OCI-LY7 (cell line): Measurements from ENCODE around the gene RBM44.

Experiments
- EZH2phosphoT487 ChIP-seq: fragments of 200-600 bp; sonication (generic); IDR thresholded peaks from 2 replicates; pipeline ENCODE4 v1.6.1; 2018; ENCODE audit warnings: low read depth, borderline replicate concordance, mild to moderate bottlenecking, mixed run types, antibody characterized with exemption, low read length, moderate library complexity, mixed read lengths
- TF ChIP-seq, protein P1 (sequence below): fragments of 200-600 bp; sonication (generic); conservative IDR thresholded peaks from 2 replicates; pipeline ENCODE4 v1.5.1; 2014; ENCODE audit warnings: mild to moderate bottlenecking, antibody characterized with exemption, low read length, moderate library complexity, mixed read lengths

GRCh38 chr2:237888389-237888788, 89.8 kb downstream of the RBM44 start:
- TF ChIP-seq, protein P1, sequence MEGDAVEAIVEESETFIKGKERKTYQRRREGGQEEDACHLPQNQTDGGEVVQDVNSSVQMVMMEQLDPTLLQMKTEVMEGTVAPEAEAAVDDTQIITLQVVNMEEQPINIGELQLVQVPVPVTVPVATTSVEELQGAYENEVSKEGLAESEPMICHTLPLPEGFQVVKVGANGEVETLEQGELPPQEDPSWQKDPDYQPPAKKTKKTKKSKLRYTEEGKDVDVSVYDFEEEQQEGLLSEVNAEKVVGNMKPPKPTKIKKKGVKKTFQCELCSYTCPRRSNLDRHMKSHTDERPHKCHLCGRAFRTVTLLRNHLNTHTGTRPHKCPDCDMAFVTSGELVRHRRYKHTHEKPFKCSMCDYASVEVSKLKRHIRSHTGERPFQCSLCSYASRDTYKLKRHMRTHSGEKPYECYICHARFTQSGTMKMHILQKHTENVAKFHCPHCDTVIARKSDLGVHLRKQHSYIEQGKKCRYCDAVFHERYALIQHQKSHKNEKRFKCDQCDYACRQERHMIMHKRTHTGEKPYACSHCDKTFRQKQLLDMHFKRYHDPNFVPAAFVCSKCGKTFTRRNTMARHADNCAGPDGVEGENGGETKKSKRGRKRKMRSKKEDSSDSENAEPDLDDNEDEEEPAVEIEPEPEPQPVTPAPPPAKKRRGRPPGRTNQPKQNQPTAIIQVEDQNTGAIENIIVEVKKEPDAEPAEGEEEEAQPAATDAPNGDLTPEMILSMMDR: no peak
- no peak for TF ChIP-seq EZH2phosphoT487
